Activated naive CD8-positive, alpha-beta T cell treated with anti-CD3 and anti-CD28 coated beads, Interleukin-2, amount 50 U/mL, for 24 hours (primary cell): ENCODE data around the gene LMCD1.

Experiments used
- ATAC-seq: fragments of 150-1000 bp; cut with Tn5 transposase; one replicate; pipeline ENCODE4 v1.10.0; 2021
- DNase-seq: peaks from one replicate; pipeline ENCODE4 v3.0.0; 2021
- H3K27ac Mint-ChIP-seq: one replicate; pipeline ENCODE4 v1.8.0; 2021; ENCODE audit warnings: mild to moderate bottlenecking, mixed read lengths
- H3K27me3 Mint-ChIP-seq: one replicate; pipeline ENCODE4 v1.8.0; 2021; ENCODE audit warnings: mixed read lengths
- H3K36me3 Mint-ChIP-seq: one replicate; pipeline ENCODE4 v1.8.0; 2021; ENCODE audit warnings: low read depth, mixed read lengths
- H3K4me1 Mint-ChIP-seq: one replicate; pipeline ENCODE4 v1.8.0; 2021; ENCODE audit warnings: mixed read lengths
- H3K4me3 Mint-ChIP-seq: one replicate; pipeline ENCODE4 v1.8.0; 2021; ENCODE audit warnings: mild to moderate bottlenecking, moderate library complexity, mixed read lengths
- H3K9me3 Mint-ChIP-seq: one replicate; pipeline ENCODE4 v1.8.0; 2021; ENCODE audit warnings: mixed read lengths

Gene LMCD1

GRCh38 chr3:8549354-8549753, 47.7 kb downstream of the LMCD1 start:
- Mint-ChIP-seq H3K9me3 (no peaks in the 10 kb centered on the region), H3K4me3 (no peak overlapping the region), H3K27me3 (no peaks in the 10 kb centered on the region), H3K4me1 (no peaks in the 10 kb centered on the region), H3K36me3 (no peaks in the 10 kb centered on the region), H3K27ac (no peak overlapping the region)
- ATAC-seq = no peak
- no peak for DNase-seq

- Mint-ChIP-seq H3K27me3 (no peaks in the 10 kb centered on the region), H3K4me3 (no peak overlapping the region), H3K9me3 (no peaks in the 10 kb centered on the region)
These were observed 49.0 kb downstream of the LMCD1 start for GRCh38 chr3:8550611-8551010.

DNA sequence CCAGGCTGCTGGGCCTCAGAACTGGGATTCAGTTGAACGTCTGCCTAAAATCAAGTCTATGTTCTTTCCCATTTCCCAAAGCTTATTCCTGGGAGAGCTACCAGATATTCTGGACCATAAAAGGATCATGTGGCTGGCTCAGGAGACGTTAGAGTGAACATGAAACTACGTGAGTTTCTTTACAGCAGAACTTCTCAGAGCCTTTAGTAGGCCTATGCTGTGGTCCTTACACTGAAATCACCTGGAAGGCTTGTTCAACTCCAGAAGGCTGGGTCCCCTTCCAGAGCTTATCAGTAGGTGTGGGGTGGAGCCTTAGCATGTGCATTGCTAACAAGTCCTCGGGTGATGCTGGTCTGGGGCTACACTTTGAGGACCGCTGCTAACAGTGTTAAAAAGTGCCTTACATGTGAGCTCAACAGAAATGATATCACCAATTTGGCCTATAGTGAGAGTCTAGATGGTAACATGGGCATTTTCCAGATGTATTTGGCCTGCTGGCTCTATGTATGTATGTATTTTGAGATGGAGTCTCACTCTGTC, 50.7 kb downstream of the LMCD1 start:
- H3K36me3 Mint-ChIP-seq = no peaks in the 10 kb centered on the region
- no peaks in the 10 kb centered on the region for H3K9me3 Mint-ChIP-seq
- H3K4me1 Mint-ChIP-seq = no peaks in the 10 kb centered on the region
- ATAC-seq = no peak
- no peak for DNase-seq
- H3K4me3 Mint-ChIP-seq = no peak overlapping the region
- H3K27ac Mint-ChIP-seq = no peak overlapping the region
- H3K27me3 Mint-ChIP-seq = no peaks in the 10 kb centered on the region

More at GRCh38 chr3:8550611-8551010, 49.0 kb downstream of the LMCD1 start:
- H3K27ac Mint-ChIP-seq = no peak overlapping the region
- no peaks in the 10 kb centered on the region for H3K36me3 Mint-ChIP-seq
- no peak for DNase-seq
- no peak for ATAC-seq
- H3K4me1 Mint-ChIP-seq = no peaks in the 10 kb centered on the region

DNA sequence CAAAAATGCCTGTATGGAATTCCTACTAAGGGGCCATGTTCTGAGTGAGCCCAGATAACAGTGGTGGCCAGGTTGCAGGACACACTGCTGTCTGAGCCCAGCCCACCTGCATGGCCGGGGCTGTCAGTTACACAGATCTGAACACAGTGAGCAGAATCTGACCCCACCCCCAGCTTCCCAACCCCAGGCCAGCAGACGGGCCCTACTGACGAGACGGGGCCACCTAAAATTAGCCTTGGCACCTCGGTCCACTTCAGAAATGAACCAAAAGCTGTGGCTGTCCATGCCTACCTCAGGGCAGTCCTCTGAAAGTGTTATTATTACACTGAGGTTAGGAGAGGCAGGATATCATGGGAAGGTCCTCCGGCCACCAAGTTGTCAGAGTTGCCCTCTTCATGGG, 51.8 kb downstream of the LMCD1 start:
- no peak for DNase-seq
- H3K27ac Mint-ChIP-seq = no peak overlapping the region
- no peaks in the 10 kb centered on the region for H3K27me3 Mint-ChIP-seq
- H3K9me3 Mint-ChIP-seq = no peaks in the 10 kb centered on the region
- no peaks in the 10 kb centered on the region for H3K4me1 Mint-ChIP-seq
- H3K4me3 Mint-ChIP-seq = no peak overlapping the region
- ATAC-seq = no peak
- no peaks in the 10 kb centered on the region for H3K36me3 Mint-ChIP-seq

- H3K4me1 Mint-ChIP-seq = no peaks in the 10 kb centered on the region
- H3K36me3 Mint-ChIP-seq = no peaks in the 10 kb centered on the region
- H3K4me3 Mint-ChIP-seq = no peak overlapping the region
- DNase-seq (no peak), ATAC-seq (no peak)
- H3K27me3 Mint-ChIP-seq = no peaks in the 10 kb centered on the region
- no peak overlapping the region for H3K27ac Mint-ChIP-seq
- H3K9me3 Mint-ChIP-seq = no peaks in the 10 kb centered on the region
These were observed 53.1 kb downstream of the LMCD1 start for GRCh38 chr3:8554696-8555095.

DNA sequence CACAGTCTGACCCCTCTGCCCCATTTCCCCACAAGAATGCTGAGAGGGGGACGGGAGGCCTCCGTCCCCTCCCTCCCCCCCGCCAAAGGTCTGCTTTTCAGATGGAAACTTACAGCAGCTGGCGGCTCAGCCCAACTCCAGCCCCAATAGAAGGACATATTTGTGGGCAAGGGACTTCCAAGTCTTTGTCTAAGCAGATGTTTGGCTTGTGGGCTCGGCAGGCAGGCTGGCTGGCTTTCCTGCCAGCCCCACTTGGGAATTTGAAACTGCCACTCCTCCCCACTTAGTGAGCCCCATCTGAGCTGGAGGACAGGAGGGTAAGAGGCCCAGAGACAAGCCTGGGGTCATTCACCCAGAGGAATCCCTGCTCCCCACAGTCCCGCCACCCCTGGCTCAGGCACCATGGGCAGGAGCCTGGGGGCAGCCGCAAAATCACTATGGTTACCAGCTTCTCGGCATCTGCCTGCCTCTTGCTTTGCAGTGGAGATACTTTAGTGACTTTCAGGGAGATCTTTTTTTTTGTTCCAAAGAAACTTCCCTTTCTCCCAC, 53.6 kb downstream of the LMCD1 start:
- no peaks in the 10 kb centered on the region for H3K4me1 Mint-ChIP-seq

DNA sequence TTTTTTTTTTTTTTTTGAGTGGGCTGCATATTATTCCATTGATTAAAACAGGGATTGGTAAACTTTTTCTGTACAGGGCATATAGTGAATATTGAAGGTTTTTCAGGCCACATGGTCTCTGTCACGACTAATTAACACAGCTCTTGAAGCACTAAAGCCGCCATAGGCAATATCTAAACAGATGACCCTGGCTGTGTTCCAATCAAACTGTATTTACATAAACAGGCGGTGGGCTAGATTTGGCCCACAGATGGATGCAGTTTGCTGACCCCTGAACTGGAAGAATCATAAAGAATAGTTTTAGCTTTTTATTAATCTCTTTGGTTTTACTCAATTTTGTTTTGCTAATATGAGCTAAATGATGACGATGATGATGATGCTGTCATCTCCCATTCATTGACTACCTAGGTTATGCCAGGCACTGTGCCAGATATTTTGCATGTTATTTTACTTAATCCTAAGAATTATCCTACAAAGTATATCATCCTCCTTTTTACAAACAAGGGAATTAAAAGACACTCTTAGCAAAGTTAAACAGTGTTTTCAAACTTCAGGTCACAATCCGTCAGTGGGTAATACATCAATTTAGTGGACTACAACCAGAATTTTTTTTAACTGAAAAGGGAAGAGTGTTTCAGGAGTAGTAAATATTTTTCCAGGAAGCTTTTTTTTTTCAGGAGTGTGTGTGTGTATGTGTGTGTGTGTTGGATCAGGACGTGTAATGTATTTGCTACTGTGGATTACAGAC, 54.3 kb downstream of the LMCD1 start:
- Mint-ChIP-seq H3K4me3 (no peak overlapping the region), H3K27ac (no peak overlapping the region), H3K27me3 (no peaks in the 10 kb centered on the region), H3K36me3 (no peaks in the 10 kb centered on the region), H3K9me3 (no peaks in the 10 kb centered on the region), H3K4me1 (no peaks in the 10 kb centered on the region)
- no peak for DNase-seq
- no peak for ATAC-seq

More for the DNA sequence above, 53.6 kb downstream of the LMCD1 start:
- Mint-ChIP-seq H3K27me3 (no peaks in the 10 kb centered on the region), H3K9me3 (no peaks in the 10 kb centered on the region), H3K27ac (no peak overlapping the region), H3K36me3 (no peaks in the 10 kb centered on the region), H3K4me3 (no peak overlapping the region)
- ATAC-seq (no peak), DNase-seq (no peak)

GRCh38 chr3:8556473-8556869, 54.8 kb downstream of the LMCD1 start:
- no peak overlapping the region for H3K27ac Mint-ChIP-seq

GRCh38 chr3:8557298-8557697, 55.7 kb downstream of the LMCD1 start:
- H3K4me3 Mint-ChIP-seq = no peak overlapping the region
- no peaks in the 10 kb centered on the region for H3K36me3 Mint-ChIP-seq
- DNase-seq (no peak), ATAC-seq (no peak)
- H3K9me3 Mint-ChIP-seq = no peaks in the 10 kb centered on the region
- H3K27me3 Mint-ChIP-seq = no peaks in the 10 kb centered on the region
- no peaks in the 10 kb centered on the region for H3K4me1 Mint-ChIP-seq
- H3K27ac Mint-ChIP-seq = no peak overlapping the region

More at GRCh38 chr3:8556473-8556869, 54.8 kb downstream of the LMCD1 start:
- ATAC-seq (no peak), DNase-seq (no peak)
- Mint-ChIP-seq H3K4me3 (no peak overlapping the region), H3K4me1 (no peaks in the 10 kb centered on the region), H3K9me3 (no peaks in the 10 kb centered on the region), H3K27me3 (no peaks in the 10 kb centered on the region), H3K36me3 (no peaks in the 10 kb centered on the region)

DNA sequence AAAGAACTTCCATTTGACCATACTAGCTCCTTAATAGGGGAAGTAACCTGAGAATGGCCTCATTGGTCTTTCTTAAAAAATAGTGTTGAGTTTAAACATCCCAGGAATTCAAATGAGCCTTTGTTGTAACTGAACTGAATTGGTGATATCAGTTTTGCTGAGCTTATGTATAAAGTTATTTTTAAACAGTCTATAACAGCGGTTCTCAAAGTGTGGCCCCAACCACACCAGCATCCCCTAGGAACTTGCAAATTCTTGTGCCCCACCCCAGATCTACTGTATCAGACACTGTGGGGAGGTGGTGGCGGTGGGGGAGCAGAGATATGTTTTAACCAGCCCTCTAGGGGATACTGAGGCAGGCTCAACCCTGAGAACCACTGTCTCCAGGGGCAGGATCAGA, 57.0 kb downstream of the LMCD1 start:
- H3K4me3 Mint-ChIP-seq = no peak overlapping the region
- no peak for ATAC-seq
- no peaks in the 10 kb centered on the region for H3K4me1 Mint-ChIP-seq
- no peak overlapping the region for H3K27ac Mint-ChIP-seq
- no peaks in the 10 kb centered on the region for H3K27me3 Mint-ChIP-seq
- H3K36me3 Mint-ChIP-seq = no peaks in the 10 kb centered on the region
- H3K9me3 Mint-ChIP-seq = no peaks in the 10 kb centered on the region
- no peak for DNase-seq

DNA sequence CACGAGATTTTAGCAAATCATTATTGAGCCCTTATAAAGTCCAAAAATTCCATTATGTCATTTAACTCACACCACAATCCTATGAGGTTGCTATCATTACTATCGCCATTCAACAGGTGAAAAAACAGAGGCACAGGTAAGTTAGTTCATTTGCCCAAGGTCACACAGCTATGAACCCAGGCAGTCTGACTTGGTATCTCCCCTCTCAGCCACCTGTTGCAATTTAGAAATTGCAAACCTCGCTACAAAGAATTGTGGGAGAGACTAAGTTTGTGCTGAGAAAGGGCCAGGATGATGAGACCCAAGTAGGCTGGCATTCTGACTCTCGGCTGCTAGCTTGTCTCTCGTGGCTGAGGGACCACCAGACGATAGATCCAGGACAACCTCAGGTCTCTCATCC, 57.7 kb downstream of the LMCD1 start:
- DNase-seq (no peak), ATAC-seq (no peak)
- Mint-ChIP-seq H3K36me3 (no peaks in the 10 kb centered on the region), H3K27ac (no peak overlapping the region), H3K4me3 (no peak overlapping the region), H3K9me3 (no peaks in the 10 kb centered on the region), H3K27me3 (no peaks in the 10 kb centered on the region), H3K4me1 (no peaks in the 10 kb centered on the region)

GRCh38 chr3:8560366-8561007, 58.9 kb downstream of the LMCD1 start:
- DNase-seq (no peak), ATAC-seq (no peak)
- Mint-ChIP-seq H3K4me1 (no peaks in the 10 kb centered on the region), H3K36me3 (no peaks in the 10 kb centered on the region), H3K27me3 (no peaks in the 10 kb centered on the region), H3K4me3 (no peak overlapping the region), H3K27ac (no peak overlapping the region), H3K9me3 (no peaks in the 10 kb centered on the region)

DNA sequence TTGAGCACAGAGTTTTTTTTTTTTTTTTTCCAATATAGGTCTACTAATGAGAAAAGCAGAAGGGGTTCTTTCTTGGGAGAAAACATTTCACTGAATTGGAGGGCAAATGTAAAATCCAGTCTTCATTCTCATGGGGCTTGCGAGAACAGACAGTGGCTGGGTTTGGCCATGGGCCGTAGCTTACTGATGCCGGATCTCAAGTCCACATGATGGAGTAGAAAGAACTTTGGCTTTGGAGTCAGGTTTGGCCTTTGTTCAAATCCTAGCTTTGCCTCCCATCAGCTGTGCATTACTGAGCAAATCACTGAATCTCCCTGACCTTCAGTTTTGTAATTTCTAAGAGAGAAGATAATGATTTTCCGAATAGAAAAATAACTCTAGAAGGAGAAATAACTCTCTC, 59.7 kb downstream of the LMCD1 start:
- DNase-seq (no peak), ATAC-seq (no peak)
- Mint-ChIP-seq H3K9me3 (no peaks in the 10 kb centered on the region), H3K27me3 (no peaks in the 10 kb centered on the region), H3K36me3 (no peaks in the 10 kb centered on the region), H3K4me1 (no peaks in the 10 kb centered on the region), H3K27ac (no peak overlapping the region), H3K4me3 (no peak overlapping the region)

DNA sequence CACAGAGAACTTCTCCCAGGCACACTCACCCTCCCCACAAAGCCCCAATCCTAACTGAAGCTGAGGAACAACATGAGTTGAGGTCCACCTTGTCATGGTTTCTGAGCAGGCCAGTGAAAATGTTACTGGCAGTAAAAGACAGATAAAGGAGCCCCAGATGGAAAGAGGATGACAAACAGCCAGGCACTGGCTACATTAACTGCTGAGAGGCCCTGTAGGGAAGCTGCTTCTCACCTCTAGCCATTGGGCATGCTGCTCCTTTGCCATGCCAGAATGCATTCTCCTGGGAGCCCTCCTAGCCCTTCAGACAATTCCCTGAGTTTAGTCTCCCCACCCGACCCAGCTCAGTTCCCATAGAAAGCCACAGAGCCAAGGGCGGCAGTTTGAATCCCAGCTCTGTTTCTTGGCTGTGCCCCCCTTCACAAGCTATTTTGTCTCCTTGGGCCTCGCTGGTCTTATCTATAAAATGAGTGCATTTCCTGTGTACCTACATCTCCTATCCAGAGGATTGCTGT, 60.5 kb downstream of the LMCD1 start:
- Mint-ChIP-seq H3K4me3 (no peak overlapping the region), H3K36me3 (no peaks in the 10 kb centered on the region), H3K27me3 (no peaks in the 10 kb centered on the region), H3K27ac (no peak overlapping the region), H3K9me3 (no peaks in the 10 kb centered on the region), H3K4me1 (no peaks in the 10 kb centered on the region)
- DNase-seq (no peak), ATAC-seq (no peak)

- DNase-seq (no peak), ATAC-seq (no peak)
- H3K27me3 Mint-ChIP-seq = no peaks in the 10 kb centered on the region
- H3K36me3 Mint-ChIP-seq = no peaks in the 10 kb centered on the region
- H3K27ac Mint-ChIP-seq = no peak overlapping the region
- no peaks in the 10 kb centered on the region for H3K4me1 Mint-ChIP-seq
- H3K9me3 Mint-ChIP-seq = no peaks in the 10 kb centered on the region
- no peak overlapping the region for H3K4me3 Mint-ChIP-seq
These were observed 61.5 kb downstream of the LMCD1 start for GRCh38 chr3:8563146-8563545.
